ENCODE results near the gene PCBP3. TPM values are rescaled to one million over a fixed set of nuclear protein-coding genes. Genes with fewer than 3 reads are reported as not detected.

PCBP3 gene
- polyA plus RNA-seq, 1 experiment = 1.6 TPM

DNA sequence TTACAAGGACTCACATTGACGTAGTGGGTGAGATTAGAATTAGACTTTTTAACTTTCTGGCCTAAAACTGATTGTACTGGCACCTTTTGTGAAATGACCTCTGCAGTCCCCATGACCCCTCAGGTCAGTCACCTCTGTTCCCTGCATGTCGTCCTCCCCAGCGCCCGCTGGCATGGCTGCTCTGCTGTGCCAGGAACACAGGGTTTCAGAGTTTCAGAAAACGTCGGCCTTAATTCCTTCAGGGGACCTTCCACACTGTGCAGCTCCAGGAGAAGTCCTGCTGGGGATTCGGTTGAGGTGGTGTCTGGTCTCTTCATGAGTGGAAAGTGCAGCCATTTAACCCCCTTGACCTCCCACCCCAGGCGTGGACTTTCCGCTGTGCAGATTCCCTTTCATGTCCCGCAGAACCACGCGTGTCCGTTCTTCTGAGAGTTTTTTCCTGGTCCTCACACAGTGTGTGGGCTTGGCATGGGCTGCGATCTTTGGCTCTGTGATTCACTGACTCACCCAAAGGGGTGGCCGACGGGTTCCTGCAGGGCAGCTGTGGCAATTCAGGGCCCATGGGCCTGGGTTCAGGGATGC is 179.7 kb downstream of the PCBP3 start:
- Histone ChIP-seq H3K9me3 (ENCODE audit: control insufficient read depth, insufficient read depth, low read length) (peaks cover 4% of the 10 kb centered on the region; the same call in 1 of the 2 replicates), H3K4me3 (ENCODE audit: low read depth, low read length) (no peak overlapping the region), H3K27me3 (ENCODE audit: control insufficient read depth, insufficient read depth, low read length) (peaks cover 2% of the 10 kb centered on the region), H3K27ac (ENCODE audit: low read depth, low read length) (no peak overlapping the region)
- DNase-seq (ENCODE audit: low read depth, low spot score) = no peak
- CTCF ChIA-PET = no interaction called here
- POLR2A ChIA-PET = no interaction called here
- TF ChIP-seq, protein P1, sequence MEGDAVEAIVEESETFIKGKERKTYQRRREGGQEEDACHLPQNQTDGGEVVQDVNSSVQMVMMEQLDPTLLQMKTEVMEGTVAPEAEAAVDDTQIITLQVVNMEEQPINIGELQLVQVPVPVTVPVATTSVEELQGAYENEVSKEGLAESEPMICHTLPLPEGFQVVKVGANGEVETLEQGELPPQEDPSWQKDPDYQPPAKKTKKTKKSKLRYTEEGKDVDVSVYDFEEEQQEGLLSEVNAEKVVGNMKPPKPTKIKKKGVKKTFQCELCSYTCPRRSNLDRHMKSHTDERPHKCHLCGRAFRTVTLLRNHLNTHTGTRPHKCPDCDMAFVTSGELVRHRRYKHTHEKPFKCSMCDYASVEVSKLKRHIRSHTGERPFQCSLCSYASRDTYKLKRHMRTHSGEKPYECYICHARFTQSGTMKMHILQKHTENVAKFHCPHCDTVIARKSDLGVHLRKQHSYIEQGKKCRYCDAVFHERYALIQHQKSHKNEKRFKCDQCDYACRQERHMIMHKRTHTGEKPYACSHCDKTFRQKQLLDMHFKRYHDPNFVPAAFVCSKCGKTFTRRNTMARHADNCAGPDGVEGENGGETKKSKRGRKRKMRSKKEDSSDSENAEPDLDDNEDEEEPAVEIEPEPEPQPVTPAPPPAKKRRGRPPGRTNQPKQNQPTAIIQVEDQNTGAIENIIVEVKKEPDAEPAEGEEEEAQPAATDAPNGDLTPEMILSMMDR (IDR thresholded peaks at IDR 0.05; ENCODE audit: low read depth, low read length) = no peak

DNA sequence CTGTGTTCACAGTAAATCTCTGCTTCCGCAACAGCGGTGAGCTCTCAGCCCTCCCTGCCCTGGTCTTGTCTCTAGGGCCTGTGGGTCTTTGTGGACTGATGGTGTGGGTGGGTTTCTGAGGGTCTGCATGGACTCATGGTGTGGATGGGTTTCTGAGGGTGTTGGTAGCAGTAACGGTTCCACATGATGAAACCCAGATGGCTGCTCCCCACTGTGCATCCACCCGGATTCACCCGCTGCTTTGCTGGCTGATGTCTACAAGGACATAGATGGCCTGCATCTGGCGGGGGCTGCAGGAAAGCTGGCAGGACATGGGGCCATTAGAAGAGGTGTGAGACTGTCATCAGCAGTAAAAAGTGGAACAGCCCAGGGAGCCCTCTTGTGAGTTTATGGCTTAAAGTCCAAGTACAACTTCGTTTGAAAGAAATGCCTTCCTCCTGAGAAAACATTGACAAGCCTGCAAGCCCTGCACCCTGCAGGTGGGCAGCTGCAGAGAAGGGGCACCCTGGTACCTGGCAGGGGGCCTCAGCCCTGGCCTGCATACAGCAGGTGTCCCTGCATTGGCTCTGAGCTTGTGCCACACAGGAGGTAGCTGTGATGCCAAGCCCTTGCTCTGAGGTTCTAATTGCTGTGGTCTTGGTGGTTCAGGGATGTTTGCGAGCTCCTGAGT is 181.2 kb downstream of the PCBP3 start:
- TF ChIP-seq, protein P1 (IDR thresholded peaks at IDR 0.05; ENCODE audit: low read depth, low read length) = no peak
- H3K27ac ChIP-seq (ENCODE audit: low read depth, low read length) = no peak overlapping the region
- DNase-seq (ENCODE audit: low read depth, low spot score) = no peak
- H3K9me3 ChIP-seq (ENCODE audit: control insufficient read depth, insufficient read depth, low read length) = no peaks in the 10 kb centered on the region; the same call in 1 of the 2 replicates
- POLR2A ChIA-PET = no interaction called here
- H3K27me3 ChIP-seq (ENCODE audit: control insufficient read depth, insufficient read depth, low read length) = peaks cover 2% of the 10 kb centered on the region
- CTCF ChIA-PET = no interaction called here
- no peak overlapping the region for H3K4me3 ChIP-seq (ENCODE audit: low read depth, low read length)

DNA sequence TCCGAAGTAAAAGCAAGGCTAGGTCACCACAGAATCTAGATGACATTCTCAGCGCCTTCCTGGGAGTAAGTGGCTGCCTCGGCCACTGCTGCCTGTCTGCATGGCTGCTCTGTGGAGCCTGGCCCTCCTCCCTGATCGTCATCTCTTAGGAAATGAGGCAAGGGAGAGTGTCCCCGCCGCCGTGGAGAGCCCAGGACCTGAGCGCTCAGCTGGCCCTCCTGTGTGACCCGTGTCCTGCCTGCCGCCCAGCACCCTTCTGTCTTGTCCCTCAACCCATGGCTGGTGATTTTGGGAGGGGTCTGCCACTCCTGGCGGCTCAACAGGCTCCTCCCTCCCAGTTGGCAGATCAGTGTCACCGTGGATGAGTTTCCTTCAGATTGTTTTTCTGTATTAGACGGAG is 181.7 kb downstream of the PCBP3 start:
- Histone ChIP-seq H3K4me3 (ENCODE audit: low read depth, low read length) (no peak overlapping the region), H3K27ac (ENCODE audit: low read depth, low read length) (no peak overlapping the region), H3K27me3 (ENCODE audit: control insufficient read depth, insufficient read depth, low read length) (peaks cover 2% of the 10 kb centered on the region), H3K9me3 (ENCODE audit: control insufficient read depth, insufficient read depth, low read length) (no peaks in the 10 kb centered on the region; the same call in 1 of the 2 replicates)
- DNase-seq (ENCODE audit: low read depth, low spot score) = no peak
- ChIA-PET POLR2A (no interaction called here), CTCF (no interaction called here)
- TF ChIP-seq, protein P1 (IDR thresholded peaks at IDR 0.05; ENCODE audit: low read depth, low read length) = no peak

DNA sequence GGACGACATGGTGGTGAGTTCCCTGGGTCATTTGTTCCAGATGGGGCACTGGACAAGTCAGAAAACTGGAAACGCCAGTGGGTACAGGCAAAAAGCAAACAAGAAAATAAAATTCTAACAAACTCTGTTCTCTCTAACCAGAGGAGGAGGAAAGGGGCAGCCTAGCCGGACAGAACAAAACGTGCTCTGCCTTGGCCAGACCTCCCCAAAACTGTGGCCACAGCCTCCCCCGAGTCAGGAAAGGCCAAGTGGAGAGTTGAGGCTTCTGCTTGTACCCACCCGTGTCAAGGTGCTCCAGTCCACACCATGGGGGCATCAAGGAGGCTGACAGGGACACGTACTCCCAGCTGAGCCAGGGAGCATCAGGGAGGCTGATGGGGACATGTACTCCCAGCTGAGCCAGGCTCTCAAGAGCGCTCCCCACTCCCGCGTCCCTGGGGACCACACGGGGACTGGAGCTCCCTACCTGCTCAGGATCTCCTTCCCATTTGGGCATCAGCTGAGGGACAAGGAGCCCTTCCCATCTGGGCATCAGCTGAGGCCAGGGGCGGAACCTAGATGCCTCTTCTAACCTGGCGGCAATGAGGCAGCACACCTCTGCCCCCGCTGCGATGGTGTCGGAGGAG is 183.3 kb downstream of the PCBP3 start:
- H3K27me3 ChIP-seq (ENCODE audit: control insufficient read depth, insufficient read depth, low read length) = peaks cover 2% of the 10 kb centered on the region
- no peaks in the 10 kb centered on the region; the same call in 1 of the 2 replicates for H3K9me3 ChIP-seq (ENCODE audit: control insufficient read depth, insufficient read depth, low read length)
- H3K27ac ChIP-seq (ENCODE audit: low read depth, low read length) = no peak overlapping the region
- DNase-seq (ENCODE audit: low read depth, low spot score) = no peak
- POLR2A ChIA-PET = no interaction called here
- H3K4me3 ChIP-seq (ENCODE audit: low read depth, low read length) = no peak overlapping the region
- TF ChIP-seq, protein P1 (IDR thresholded peaks at IDR 0.05; ENCODE audit: low read depth, low read length) = no peak
- CTCF ChIA-PET = interaction anchor here (1.2 kb wide), 1 partner anchor 270 kb away, joined by 7 read pairs; no protein-coding TSS in a partner anchor

DNA sequence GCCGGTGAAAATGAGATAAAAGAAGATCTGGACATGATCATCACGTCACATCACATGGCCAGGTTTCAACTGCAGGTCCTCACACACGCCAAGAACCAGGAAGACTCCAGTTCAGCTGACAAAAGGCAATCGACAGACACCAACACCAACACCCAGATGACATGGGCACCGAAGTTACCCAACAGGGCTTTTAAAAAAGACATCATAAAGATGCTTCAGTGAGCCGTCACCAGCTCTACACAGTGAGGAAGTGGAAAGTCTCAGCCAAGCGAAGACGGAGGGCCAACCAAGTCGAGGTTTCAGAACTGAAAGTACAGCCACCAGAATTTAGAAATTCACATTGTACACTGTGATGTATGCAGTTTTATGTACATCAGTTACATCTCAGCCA is 183.8 kb downstream of the PCBP3 start:
- POLR2A ChIA-PET = no interaction called here
- Histone ChIP-seq H3K9me3 (ENCODE audit: control insufficient read depth, insufficient read depth, low read length) (no peaks in the 10 kb centered on the region; the same call in 1 of the 2 replicates), H3K4me3 (ENCODE audit: low read depth, low read length) (no peak overlapping the region), H3K27ac (ENCODE audit: low read depth, low read length) (no peak overlapping the region), H3K27me3 (ENCODE audit: control insufficient read depth, insufficient read depth, low read length) (peaks cover 2% of the 10 kb centered on the region)
- TF ChIP-seq, protein P1 (IDR thresholded peaks at IDR 0.05; ENCODE audit: low read depth, low read length) = no peak
- CTCF ChIA-PET = no interaction called here
- no peak for DNase-seq (ENCODE audit: low read depth, low spot score)
